ENCODE results near the gene NT5DC3.

The NT5DC3 gene

GRCh38 chr12:103779410-103780092, 61.5 kb downstream of the NT5DC3 start:
- no peak for DNase-seq

- DNase-seq, result no peak
Measured at GRCh38 chr12:103778781-103779180, 62.3 kb downstream of the NT5DC3 start.

- DNase-seq, result no peak
Measured at GRCh38 chr12:103774977-103775560, 66.0 kb downstream of the NT5DC3 start.

DNA sequence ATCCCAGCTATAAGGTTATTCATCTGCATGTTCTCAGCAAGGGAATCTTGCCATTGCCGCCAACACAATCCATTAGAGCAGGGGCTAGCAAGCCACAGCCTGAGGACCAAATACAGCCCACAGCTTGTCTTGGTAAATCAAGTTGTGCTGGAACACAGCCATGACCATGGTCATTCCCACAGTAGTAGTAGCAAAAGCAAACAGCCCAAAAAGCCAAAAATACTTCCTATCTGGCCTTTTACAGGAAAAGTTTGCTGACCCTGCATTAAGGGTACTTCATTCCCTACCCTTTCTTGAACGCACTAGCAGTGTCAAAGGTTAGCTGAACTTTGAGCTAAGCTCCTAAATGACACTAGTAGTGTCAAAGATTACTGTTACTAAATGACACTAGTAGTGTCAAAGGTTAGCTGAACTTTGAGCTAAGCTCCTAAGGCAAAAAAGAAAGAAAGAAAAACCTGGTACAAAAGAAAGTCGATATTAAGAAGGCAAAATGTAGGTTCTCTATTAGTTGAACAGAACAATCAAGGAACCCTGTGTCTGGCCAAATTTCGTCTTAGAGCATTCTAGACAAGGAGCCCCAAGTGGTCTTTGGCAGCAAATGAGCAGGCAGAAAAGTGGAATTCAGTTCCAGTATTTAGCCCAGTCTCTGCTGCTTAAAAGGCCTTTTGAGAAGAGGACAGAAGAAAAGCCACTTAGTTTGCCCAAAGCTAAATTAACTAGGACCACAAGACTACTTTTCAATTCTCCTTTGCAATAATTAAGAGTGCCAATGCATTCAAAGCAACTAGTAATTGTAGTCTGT, 67.7 kb downstream of the NT5DC3 start:
- no peak for DNase-seq

GRCh38 chr12:103772367-103773108, 68.5 kb downstream of the NT5DC3 start:
- no peak for DNase-seq

DNA sequence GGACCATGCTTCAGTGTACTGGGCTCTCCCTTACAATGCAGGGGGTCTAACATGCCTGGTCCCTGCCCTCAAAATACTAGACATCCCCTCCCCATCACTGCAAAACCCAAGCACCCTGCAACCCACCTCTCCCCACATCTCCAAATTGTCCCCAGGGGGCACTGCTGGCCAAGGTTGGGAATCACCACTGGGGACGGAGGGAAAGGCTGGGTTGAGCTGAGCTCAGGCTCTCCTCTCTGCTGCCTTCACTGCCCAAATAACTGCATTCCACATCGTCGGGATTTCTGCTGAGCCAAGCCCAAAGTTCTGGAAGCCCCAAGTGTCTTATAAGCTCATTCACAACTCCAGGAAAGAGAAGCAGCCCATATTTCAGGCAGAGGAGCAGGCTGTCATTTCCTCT, 69.6 kb downstream of the NT5DC3 start:
- DNase-seq, result no peak

DNA sequence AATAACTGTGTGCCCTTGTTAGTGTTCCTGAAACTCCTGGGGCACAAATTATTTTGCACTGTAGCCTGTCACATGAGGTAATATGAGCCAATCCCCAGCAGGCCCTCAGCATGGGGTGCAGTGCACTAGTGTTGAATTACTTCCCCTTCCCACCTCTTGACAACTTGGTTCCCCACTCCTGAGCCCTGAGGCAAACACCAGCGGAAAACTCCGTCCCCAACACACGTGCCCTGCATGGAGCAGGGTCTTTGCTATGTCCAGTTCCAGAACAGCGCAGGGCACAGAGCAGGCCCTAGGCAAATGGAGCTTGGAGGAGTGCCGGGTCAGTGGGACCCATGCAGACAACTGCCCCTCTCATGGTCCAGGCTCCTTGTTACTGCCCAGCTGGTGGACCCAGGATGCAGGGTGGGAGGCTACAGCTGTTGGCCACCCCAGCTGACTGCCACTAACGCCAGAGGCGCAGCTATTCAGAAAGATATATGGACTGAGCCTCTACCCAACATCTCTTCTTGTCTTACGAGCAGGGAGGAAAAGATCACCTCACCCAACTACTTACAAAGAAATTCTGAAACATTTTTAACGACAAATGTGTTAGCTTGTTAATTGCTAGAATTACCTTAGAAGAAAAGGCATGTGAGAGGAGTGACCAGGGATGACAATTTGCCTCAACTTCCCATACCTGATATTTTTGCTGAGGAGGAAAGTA, 71.6 kb downstream of the NT5DC3 start:
- DNase-seq, result no peak

DNA sequence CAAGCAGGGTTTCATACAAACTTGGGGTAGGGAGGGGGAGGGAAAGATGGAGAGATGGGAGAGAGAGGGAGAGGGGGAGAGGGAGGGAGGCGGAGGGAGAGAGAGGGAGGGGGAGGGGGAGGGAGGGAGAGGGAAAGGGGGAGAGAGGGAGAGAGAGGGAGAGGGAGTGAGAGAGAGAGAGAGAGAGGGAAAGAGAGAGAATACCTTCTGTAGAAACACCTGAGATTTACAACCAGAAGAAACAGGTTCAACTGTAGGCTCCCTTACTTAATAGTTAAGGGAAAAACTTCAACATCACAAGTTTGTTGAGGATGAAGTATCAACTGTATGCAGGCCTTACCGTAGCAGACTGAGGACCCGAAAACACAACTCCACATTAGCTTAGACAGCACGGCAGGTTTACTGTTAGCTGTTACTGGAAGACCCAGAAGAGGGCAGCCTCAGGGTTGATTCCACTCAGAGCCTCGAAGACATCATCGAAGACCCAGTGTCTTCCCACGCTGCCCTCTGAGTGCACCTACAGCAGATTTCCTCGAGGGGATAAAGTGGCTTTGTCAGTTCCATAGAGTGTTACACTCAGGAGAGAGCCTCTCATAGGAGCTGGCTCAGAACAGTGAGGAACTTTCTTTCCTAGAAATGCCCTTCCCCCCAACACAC, 72.4 kb downstream of the NT5DC3 start:
- no peak for DNase-seq

DNA sequence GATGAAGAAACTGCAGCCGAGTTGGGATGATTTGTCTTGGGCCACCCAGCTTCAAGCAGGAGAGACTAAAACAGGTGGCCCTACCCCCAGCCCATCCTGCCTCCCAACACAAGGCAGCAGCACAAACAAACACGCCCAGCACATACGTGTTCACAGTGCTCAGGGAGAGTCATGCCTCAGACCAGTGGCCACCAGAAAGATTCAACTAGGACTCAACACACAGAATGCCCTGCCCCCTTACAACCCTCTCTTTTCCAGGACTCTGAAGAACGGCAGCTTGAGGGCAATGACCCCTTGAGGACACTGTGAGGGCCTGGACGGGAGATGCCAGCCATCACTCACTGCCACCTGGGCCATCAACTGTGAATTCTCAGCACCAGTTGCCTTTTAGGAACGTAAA, 75.0 kb downstream of the NT5DC3 start:
- no peak for DNase-seq

GRCh38 chr12:103765322-103765721, 75.7 kb downstream of the NT5DC3 start:
- DNase-seq, result no peak

DNA sequence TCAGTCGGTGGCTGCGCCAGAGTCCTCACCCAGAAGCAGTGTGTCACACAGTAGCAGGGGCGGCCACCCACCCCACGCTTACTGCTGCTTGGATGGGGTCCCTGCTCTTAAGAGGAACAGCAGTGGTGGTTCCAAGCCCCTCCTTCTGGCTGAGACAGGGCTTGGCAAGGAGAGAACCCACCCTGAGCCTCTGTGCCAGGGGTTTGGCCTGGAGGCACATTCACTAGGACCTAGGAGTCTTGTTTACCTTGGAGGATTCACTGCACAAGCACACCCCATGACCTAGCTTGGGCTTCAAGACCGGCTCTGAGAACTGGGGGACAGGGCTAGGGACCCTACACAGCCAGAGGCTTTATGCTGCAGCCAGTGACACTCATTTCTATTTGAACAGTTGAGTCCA, 78.6 kb downstream of the NT5DC3 start:
- DNase-seq, result no peak

DNA sequence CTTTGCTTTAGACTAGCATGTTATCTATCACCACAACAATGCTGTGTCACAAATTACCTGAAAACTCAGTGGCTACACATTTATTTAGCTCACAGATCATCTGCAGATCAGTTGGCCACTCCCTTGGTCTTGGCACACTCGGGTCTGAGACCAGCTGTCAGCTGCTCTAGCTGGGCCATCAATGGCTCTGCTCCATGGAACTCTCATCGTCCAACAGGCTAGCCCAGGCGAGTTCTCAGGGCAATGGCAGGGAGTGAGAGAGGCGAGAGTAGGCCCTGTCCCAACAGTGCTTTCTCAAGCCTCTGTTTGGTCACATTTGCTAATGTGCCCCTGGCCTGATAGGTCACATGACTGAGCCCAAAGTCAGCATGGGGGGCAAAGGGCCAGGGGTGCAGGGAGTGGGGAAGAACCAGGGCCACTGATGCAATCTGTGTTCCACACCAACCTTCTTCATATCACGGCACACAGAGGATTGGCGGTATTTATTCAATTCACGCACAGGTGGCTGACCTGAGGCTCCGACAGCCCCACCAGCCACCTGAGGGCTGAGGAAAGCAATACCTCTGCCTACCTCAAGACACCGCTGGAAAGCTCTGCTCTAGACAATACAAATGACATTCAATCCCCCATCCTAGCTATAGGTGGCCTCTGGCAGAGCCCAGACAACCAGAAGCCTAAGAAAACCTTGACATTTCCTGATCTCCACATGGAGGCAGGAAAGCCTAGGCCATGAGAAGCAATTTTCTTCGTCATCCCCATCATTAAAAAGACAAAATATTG, 82.5 kb downstream of the NT5DC3 start:
- no peak for DNase-seq

GRCh38 chr12:103757248-103757647, 83.8 kb downstream of the NT5DC3 start:
- no peak for DNase-seq

GRCh38 chr12:103756443-103756842, 84.6 kb downstream of the NT5DC3 start:
- DNase-seq, result no peak

GRCh38 chr12:103755425-103755824, 85.6 kb downstream of the NT5DC3 start:
- no peak for DNase-seq

GRCh38 chr12:103751600-103751999, 89.4 kb downstream of the NT5DC3 start:
- no peak for DNase-seq

DNA sequence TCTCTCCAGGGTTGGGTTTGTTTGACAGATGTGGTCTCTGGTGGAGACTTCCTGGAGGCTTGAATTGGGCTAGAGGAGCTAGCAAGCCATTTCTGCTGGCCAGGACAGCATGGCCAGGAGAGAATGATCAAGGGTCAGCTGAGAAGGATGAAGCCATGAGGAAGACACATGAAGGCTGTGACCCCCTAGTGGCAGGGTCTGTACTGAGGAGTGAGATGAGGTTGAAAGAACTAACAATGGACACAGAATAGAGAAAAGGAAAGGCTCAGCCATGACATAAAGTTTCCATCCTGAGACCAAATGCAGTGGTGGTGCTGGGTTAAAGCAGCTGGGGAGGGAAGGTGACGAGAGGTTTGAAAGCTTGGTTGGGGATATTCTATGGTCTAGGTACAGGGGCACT, 89.9 kb downstream of the NT5DC3 start:
- no peak for DNase-seq

DNA sequence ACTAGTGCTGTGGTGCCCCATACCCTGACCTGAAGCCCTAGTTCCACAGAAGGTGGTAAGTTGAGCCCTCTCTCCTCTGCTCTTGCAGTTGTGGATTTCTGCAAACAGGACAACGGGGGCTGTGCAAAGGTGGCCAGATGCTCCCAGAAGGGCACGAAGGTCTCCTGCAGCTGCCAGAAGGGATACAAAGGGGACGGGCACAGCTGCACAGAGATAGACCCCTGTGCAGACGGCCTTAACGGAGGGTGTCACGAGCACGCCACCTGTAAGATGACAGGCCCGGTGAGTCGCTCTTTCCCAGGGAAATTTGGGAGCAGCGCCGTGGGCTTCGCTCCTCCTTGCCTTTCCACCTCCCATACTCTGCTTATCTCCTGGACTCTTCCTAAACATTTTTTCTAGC, 92.2 kb downstream of the NT5DC3 start:
- DNase-seq, result no peak

GRCh38 chr12:103748002-103748401, 93.0 kb downstream of the NT5DC3 start:
- DNase-seq, result no peak

DNA sequence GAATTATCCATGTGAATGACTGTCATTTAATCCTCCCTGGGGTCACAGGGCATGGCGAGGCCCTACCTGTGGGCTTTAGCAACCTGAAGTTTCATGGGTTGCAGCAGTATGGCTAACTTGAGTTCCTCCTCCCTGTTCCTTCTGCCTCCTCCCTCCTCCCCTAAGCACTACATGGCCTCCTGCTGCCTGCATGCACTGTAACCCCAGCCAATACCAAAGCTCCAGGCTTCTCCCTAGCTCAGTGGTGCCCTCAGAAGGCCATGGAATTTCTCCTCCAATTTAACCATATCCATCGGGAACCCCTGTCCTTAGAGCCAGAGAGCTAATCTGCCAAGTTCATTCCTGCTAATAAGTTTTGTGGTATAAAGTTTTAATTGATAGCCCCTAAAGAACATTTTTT, 95.1 kb downstream of the NT5DC3 start:
- no peak for DNase-seq

DNA sequence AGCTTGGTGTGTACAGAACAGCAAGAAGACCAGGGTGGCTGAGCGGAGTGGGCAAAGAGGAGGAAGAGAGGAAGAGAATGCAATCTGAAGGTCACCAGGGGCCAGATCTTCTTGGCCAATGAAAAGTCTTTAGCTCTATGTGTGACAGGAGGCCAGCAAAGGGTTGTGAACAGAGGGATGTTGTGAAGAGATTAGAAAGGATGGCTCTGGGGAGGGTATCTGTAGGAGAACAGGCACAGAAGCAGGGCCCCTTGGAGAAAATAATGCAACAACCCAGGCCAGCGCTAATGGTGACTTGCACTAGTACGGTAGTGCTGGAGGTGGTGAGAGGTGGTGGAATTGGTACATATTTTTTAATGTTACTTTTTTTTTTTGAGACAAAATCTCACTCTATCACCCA, 97.2 kb downstream of the NT5DC3 start:
- DNase-seq, result no peak

Data from stimulated activated naive CD4-positive, alpha-beta T cell treated with Interleukin-2 at 50 U/mL for 16 hours (primary cell).